CD4-positive, alpha-beta T cell treated with Interleukin-6 at 100 ng/mL for 8 hours (primary cell): Measurements from ENCODE around the gene DBN1.
A peak's percentile ranks its signal among the peaks of the same experiment; 100 is the strongest.

ENCODE experiments used
- DNase-seq: peaks from one replicate; pipeline ENCODE4 v3.0.0-alpha.2; 2020; ENCODE audit warnings: mixed read lengths, low spot score

The DBN1 gene

DNA sequence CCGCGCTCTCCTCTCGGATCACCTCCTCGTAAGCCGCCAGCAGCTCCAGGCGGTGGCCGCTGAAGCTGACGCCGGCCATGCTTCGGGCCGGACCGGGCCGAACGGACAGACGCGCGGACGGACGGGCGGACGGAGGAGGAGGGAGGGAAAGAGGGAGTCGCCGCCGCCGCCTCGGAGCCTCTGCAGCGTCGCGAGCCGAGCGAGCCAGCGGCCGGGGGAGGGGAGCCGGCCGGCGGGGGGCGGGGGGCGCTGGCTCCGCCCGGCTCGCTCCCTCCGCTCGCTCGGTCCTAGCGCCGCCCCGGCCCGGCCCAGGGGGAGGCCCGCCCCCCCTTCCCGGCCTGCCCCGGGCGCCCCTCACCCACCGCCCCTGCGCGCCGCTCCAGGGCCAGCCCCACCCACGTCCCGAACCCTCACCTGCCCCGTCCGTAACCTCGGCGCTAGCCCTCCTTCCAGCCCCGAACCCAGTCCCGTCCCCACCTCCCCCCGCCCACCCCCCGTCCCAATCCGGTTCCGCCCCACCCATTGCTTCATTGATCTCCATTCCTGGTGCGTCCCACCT is at the start of gene DBN1:
TSS of gene DBN1 (minus strand) at position 192 of the 559 bp plus-strand sequence. CDS start at position 79, 113 bp downstream.
- DNase-seq: no peak

DNA sequence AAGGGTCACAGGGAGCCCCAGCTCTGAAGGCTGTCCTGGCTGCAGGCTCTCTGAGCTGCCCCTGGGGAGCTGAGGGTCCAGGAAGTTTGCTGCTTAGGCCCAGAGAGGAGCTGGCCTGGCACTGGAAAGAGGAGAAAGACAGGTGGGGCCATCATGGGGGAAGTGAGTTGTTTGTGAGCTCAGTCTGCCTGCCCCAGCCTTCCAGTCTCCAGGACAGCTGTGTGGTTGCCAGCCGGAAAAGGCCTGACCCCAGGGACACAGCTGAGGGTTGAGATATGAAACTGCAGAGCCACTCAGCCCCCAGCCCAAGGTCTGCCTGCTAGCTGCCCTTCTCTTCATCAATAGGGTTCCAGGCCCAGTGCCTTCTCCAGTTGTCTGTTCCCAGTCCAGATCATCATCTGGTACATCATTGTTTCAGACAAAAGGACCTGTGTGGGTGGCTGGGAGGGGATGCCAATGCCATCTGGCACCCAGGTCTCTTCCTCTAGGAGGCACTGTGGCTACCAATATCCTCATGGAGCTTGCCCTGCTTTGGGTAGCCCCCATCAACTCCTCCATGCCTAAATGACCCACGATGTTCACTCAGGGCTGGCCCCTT is 47.6 kb upstream of the DBN1 start:
- no peak for DNase-seq

- DNase-seq: no peak
These were observed 46.8 kb upstream of the DBN1 start for GRCh38 chr5:177520271-177520670.

GRCh38 chr5:177519463-177520235 is 46.2 kb upstream of the DBN1 start:
- DNase-seq: no peak

- peak; percentile 95 for DNase-seq
These were observed 43.5 kb upstream of the DBN1 start, which contains the start of gene DDX41 for GRCh38 chr5:177516601-177517568. TSS of gene DDX41 (minus strand) at chr5:177516961. CDS start at chr5:177516945, 16 bp downstream.

DNA sequence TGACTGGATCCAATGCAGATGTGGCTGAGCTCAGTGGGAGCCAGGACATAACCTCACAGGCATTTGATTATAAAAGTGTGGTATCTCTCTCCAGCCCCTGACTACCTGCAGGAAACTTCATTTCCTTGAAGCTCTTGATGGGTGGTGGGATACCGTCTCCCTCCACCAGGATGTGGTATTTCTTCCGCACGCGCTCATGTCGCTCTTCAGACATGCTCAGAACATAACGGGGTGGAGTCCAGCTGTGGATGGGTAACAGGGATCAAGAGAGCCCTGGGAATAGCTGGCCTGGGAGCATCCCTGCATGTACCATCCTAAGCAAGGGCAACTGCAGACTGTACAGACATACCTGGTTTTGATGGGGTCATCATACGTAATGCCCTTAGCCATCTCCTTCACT is 42.1 kb upstream of the DBN1 start:
- no peak for DNase-seq

- no peak for DNase-seq
These were observed 41.1 kb upstream of the DBN1 start for GRCh38 chr5:177514541-177514940.

GRCh38 chr5:177513500-177513899 is 40.1 kb upstream of the DBN1 start:
- DNase-seq: no peak

DNA sequence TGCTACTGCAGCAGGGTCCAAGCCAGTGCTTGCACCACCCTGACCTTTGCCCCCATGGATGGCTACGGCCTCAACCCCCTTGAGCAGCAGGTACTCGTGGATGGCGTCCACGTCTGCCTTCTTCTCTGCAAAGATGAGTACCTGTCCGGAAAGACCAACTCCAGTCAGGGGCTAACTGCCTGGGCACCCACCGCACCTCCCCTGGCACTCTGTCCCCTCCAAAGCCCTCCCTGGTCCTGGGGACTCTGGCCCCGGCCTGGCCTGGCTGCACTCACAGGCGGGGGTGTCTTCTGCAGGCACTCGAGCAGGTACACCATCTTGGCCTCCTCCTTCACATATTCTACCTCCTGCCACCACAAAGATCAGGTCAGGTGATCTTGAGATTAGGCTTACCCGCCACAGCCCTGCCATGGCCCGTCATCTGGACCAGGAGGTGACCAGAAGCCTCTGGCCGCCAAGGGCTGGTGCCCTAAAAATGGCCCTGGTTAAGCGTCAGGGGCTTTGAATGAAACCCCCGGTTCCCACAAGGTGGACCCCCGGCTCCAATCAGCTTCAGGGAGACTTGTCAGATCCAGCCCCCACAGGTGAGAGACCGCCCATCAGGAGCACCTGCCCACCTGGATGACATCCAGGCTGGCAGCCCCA is 39.4 kb upstream of the DBN1 start:
- DNase-seq: no peak

DNA sequence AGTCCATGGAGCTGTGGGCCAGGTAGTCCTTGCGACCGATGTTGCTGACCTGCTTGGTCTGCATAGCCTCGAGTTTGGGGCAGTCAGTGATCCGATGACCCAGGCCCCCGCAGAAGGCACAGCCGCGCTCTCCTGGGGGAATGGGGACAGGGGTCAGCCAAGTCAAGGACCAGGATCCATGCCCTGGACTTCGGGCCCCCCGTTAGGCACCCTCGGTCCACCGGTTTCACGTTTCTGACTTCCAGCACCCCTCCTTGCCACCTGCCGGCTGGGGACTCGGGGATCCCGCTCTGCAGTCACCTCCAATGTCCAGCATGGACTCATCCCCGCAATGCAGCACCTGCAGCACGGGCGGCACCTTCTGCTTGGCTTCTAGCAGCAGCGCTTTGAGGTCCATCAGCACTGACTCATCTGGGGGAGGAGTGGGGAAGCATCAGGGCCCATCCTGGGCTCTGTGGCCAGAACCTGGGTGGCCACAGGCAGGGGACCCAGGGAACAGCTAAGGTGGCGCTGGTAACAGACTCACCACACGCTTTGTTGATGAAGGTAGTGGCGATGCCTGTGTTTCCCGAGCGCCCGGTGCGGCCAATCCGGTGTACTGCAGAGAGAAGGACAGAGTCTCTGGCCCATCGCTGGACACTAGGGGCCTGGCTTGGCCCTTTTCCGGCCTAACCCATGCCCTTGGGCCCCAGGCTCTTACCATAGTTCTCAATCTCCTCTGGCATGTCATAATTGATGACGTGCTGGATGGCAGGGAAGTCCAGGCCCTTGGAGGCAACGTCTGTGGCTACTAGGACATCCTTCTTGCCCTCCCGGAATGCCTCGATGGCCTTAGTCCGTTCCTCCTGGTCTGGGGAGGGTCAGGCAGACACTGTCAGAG is 38.6 kb upstream of the DBN1 start:
- no peak for DNase-seq

GRCh38 chr5:177511181-177511580 is 37.7 kb upstream of the DBN1 start:
- no peak for DNase-seq

DNA sequence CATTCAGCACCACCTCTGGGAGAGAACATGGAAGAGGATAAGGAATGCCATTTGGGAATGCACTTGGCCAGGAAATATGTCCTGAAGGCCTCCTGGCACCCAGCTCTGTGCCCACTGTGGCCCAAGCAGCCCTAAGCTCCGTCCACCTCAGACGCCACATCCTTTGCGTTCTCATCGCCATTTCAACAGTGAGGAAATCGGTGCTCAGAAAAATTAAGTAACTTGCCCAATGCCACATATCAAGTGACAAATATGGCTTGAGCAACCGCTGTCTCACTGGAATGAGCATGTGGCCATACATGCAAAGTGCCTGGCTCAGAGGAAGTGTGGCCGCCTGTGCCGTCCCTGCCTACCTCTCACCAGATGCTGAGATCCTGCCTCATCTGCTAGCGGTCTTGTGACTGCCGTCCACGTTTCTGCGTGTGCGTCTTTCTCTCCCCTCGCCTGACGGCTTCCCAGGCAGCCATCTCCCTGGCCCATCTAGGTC is 37.2 kb upstream of the DBN1 start:
- DNase-seq: no peak

- DNase-seq: no peak
These were observed 36.6 kb upstream of the DBN1 start for GRCh38 chr5:177509991-177510566.

DNA sequence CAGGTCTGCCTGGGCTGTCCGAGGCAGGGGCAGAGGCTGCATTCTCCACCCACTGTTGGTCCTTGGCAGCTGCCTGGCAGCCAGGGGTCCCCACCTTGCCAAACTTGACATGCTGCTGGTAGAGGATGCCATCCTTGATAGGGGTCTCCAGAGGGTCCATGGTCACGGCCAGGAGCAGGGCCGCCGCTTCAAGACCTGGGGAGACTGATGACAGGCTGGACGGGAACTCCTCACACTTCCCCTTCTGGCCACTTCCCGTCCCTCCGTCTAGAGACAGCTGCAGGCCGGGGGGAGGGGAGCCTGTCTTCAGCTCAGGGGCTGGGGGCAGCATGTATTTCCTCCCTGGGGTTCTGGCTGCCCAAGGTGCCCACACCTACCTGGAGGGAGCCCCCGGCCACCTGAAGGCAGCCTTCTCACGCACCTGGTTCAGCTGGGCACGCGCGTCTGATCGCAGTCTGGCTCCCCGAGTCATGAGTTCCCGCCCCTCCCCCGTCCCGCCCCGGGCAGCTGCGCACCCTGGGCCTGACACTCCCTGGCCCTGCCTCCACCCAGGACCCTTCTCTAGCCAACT is 36.0 kb upstream of the DBN1 start, which contains the start of gene DOK3:
TSS of gene DOK3 (minus strand) at position 446 of the 571 bp plus-strand sequence. CDS start at position 160, 286 bp downstream.
- no peak for DNase-seq

DNA sequence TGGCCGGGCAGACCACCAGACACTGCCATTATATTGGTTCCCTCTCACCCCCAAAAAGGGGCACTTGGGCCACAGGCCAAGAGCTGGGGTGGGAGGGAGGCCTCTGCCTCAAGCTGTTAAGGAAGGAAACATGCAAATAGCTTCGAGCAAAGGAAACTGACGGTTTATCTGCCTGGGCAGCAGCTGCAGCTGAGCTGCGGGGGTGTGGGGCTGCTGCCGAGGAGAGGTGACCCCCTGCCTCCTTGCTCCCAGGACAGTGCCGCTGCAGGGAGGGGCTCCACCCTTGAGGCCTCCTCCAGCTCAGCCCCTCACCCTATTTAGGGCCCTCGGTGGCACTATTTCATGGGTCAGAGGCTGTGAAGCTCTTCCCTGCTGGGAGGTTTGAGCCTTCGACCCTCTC is 35.4 kb upstream of the DBN1 start:
- no peak for DNase-seq

- DNase-seq: no peak
These were observed 34.8 kb upstream of the DBN1 start for GRCh38 chr5:177508221-177508611.

GRCh38 chr5:177507596-177508220 is 34.3 kb upstream of the DBN1 start:
- DNase-seq: no peak

DNA sequence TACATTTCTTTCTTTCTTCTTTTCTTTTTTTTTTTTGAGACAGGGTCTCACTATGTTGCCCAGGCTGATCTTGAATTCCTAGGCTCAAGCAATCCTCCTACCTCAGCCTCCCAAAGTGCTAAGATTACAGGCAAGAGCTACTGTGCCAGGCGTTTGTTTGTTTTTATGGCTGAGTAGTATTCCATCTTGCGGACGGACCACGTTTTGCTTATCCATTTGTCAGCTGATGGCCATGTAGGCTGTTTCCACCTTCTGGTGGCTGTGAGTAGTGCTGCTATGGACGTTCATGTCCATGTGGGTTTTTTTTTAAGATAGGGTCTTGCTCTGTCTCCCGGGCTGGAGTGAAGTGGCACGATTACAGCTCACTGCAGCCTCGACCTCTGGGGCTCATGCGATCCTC is 33.7 kb upstream of the DBN1 start:
- DNase-seq: no peak

DNA sequence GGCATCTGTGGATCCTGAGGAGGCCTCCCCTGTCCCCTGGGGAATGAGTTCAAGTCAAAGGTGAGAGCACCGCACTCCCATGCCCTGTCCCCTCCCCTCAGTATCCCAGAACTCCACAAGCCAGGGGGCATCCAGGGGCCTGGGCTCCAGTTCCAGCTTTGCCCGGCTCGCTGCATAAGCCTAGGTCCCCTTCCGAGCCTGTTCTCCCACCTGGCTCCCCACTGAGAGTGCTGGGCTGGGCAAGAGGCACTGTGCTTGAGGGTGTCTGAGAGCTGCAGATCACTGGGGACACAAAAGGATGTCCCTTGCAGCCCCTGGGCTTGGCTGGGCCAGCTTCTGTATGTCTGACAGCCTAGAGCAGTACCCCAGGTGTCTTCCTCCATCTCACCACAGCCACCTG is 31.6 kb upstream of the DBN1 start:
- no peak for DNase-seq
